H9 (cell line): Measurements from ENCODE around the gene BMPER. TPM values are rescaled to one million over a fixed set of nuclear protein-coding genes. Genes with fewer than 3 reads are reported as not detected.

Experiments
- DNase-seq: peaks from one replicate; pipeline ENCODE4 v3.0.0-alpha.2; 2017
- H2AFZ ChIP-seq: one replicate; pipeline ENCODE4 v1.6.1; 2013; ENCODE audit warnings: mild to moderate bottlenecking, low read length, control low read depth, moderate library complexity
- H2AK5ac ChIP-seq: 2 replicates; pipeline ENCODE4 v1.6.1; 2013; ENCODE audit warnings: low read length, control low read depth, mixed read lengths; ENCODE audit not compliant: insufficient read length
- H2BK120ac ChIP-seq: one replicate; pipeline ENCODE4 v1.6.1; 2013; ENCODE audit warnings: low read depth, mild to moderate bottlenecking, low read length, control low read depth, inconsistent platforms; ENCODE audit not compliant: poor library complexity, severe bottlenecking
- H2BK12ac ChIP-seq: 2 replicates; pipeline ENCODE4 v1.6.1; 2013; ENCODE audit warnings: low read length, control low read depth, mixed read lengths, low read depth; ENCODE audit not compliant: insufficient read length
- H2BK15ac ChIP-seq: 2 replicates; pipeline ENCODE4 v1.6.1; 2013; ENCODE audit warnings: low read depth, low read length, control low read depth
- H2BK20ac ChIP-seq: one replicate; pipeline ENCODE4 v1.6.1; 2013; ENCODE audit warnings: low read depth, mild to moderate bottlenecking, low read length, control low read depth, inconsistent platforms; ENCODE audit not compliant: poor library complexity, severe bottlenecking
- H2BK5ac ChIP-seq: 2 replicates; pipeline ENCODE4 v1.6.1; 2013; ENCODE audit warnings: low read length, control low read depth, mixed read lengths; ENCODE audit not compliant: insufficient read length
- H3K14ac ChIP-seq: 2 replicates; pipeline ENCODE4 v1.6.1; 2013; ENCODE audit warnings: low read length, control low read depth; ENCODE audit not compliant: insufficient read depth
- H3K18ac ChIP-seq: 2 replicates; pipeline ENCODE4 v1.6.1; 2013; ENCODE audit warnings: low read depth, mild to moderate bottlenecking, mixed read lengths, low read length, control low read depth; ENCODE audit not compliant: insufficient read length
- H3K23ac ChIP-seq: 2 replicates; pipeline ENCODE4 v1.6.1; 2013; ENCODE audit warnings: low read length, control low read depth, mixed read lengths, low read depth; ENCODE audit not compliant: insufficient read length
- H3K23me2 ChIP-seq: 2 replicates; pipeline ENCODE4 v1.6.1; 2013; ENCODE audit warnings: low read depth, mild to moderate bottlenecking, mixed read lengths, low read length, control low read depth; ENCODE audit not compliant: insufficient read length, poor library complexity, severe bottlenecking
- H3K27ac ChIP-seq: 2 replicates; pipeline ENCODE4 v1.5.1; 2013; ENCODE audit warnings: low read length, control low read depth, mixed read lengths, low read depth; ENCODE audit not compliant: insufficient read length
- H3K27me3 ChIP-seq: 2 replicates; pipeline ENCODE4 v1.6.1; 2013; ENCODE audit warnings: low read length, control low read depth, inconsistent platforms; ENCODE audit not compliant: insufficient read depth
- H3K4ac ChIP-seq: 2 replicates; pipeline ENCODE4 v1.6.1; 2013; ENCODE audit warnings: low read depth, mild to moderate bottlenecking, control low read depth, inconsistent platforms, low read length, moderate library complexity
- H3K4me1 ChIP-seq: 2 replicates; pipeline ENCODE4 v1.6.1; 2013; ENCODE audit warnings: low read length, control low read depth, inconsistent platforms; ENCODE audit not compliant: insufficient read depth
- H3K4me2 ChIP-seq: 2 replicates; pipeline ENCODE4 v1.6.1; 2013; ENCODE audit warnings: low read length, control low read depth, mixed read lengths; ENCODE audit not compliant: insufficient read length, insufficient read depth
- H3K56ac ChIP-seq: 2 replicates; pipeline ENCODE4 v1.6.1; 2013; ENCODE audit warnings: low read depth, mild to moderate bottlenecking, mixed read lengths, low read length, control low read depth; ENCODE audit not compliant: insufficient read length
- H3K79me1 ChIP-seq: 2 replicates; pipeline ENCODE4 v1.6.1; 2013; ENCODE audit warnings: low read depth, mild to moderate bottlenecking, moderate library complexity, low read length, control low read depth, inconsistent platforms; ENCODE audit not compliant: insufficient read depth, poor library complexity, severe bottlenecking
- H3K79me2 ChIP-seq: 2 replicates; pipeline ENCODE4 v1.6.1; 2013; ENCODE audit warnings: low read length, control low read depth, inconsistent platforms; ENCODE audit not compliant: insufficient read depth
- H3K9ac ChIP-seq: 2 replicates; pipeline ENCODE4 v1.6.1; 2013; ENCODE audit warnings: low read length, control low read depth, mixed read lengths; ENCODE audit not compliant: insufficient read length; ENCODE audit errors: extremely low read depth
- H3K9me3 ChIP-seq: one replicate; pipeline ENCODE4 v1.6.1; 2013; ENCODE audit warnings: low read depth, low read length, inconsistent platforms; ENCODE audit not compliant: control insufficient read depth
- H3T11ph ChIP-seq: one replicate; pipeline ENCODE4 v1.6.1; 2013; ENCODE audit warnings: mild to moderate bottlenecking, low read length, control low read depth, inconsistent platforms
- H4K20me1 ChIP-seq: one replicate; pipeline ENCODE4 v1.6.1; 2013; ENCODE audit not compliant: control insufficient read depth, insufficient read length, insufficient read depth
- H4K5ac ChIP-seq: 2 replicates; pipeline ENCODE4 v1.6.1; 2013; ENCODE audit warnings: low read depth, mild to moderate bottlenecking, mixed read lengths, low read length, control low read depth; ENCODE audit not compliant: insufficient read length
- H4K8ac ChIP-seq: replicated peaks from 2 replicates; pipeline ENCODE4 v1.6.1; 2013; ENCODE audit warnings: low read length, control low read depth, mixed read lengths, low read depth; ENCODE audit not compliant: insufficient read length
- H4K91ac ChIP-seq: 2 replicates; pipeline ENCODE4 v1.6.1; 2013; ENCODE audit warnings: low read depth, mild to moderate bottlenecking, moderate library complexity, mixed read lengths, low read length, control low read depth; ENCODE audit not compliant: insufficient read length
- H3K27ac Mint-ChIP-seq, 3 experiments: 2 replicates in 2 of 3; 3 replicates in 1 of 3; pipeline ENCODE4 v1.8.0; 2020 to 2021; ENCODE audit warnings: mixed read lengths in 3 of 3, mild to moderate bottlenecking in 1 of 3, moderate library complexity in 1 of 3
- H3K27me3 Mint-ChIP-seq: 2 replicates; pipeline ENCODE4 v1.8.0; 2021; ENCODE audit warnings: low read depth, mild to moderate bottlenecking, moderate library complexity, mixed read lengths
- H3K36me3 Mint-ChIP-seq, 3 experiments: 2 replicates in 2 of 3; 3 replicates in 1 of 3; pipeline ENCODE4 v1.8.0; 2020 to 2021; ENCODE audit warnings: low read depth in 3 of 3, mixed read lengths in 3 of 3; ENCODE audit not compliant: insufficient read depth in 1 of 3
- H3K4me1 Mint-ChIP-seq, 2 experiments: 2 replicates each; pipeline ENCODE4 v1.8.0; 2020; ENCODE audit warnings: mixed read lengths in 2 of 2
- H3K4me3 Mint-ChIP-seq, 2 experiments: 2 replicates in 1 of 2; 3 replicates in 1 of 2; pipeline ENCODE4 v1.8.0; 2020 to 2021; ENCODE audit warnings: mild to moderate bottlenecking in 2 of 2, mixed read lengths in 2 of 2, moderate library complexity in 1 of 2
- H3K9me3 Mint-ChIP-seq, 2 experiments: 2 replicates in 1 of 2; 3 replicates in 1 of 2; pipeline ENCODE4 v1.8.0; 2020; ENCODE audit warnings: mild to moderate bottlenecking in 2 of 2, mixed read lengths in 2 of 2, moderate library complexity in 1 of 2
- CTCF ChIP-seq: fragments of 200-600 bp; sonication (generic); conservative IDR thresholded peaks from 3 replicates; pipeline ENCODE4 v1.8.0; 2021; ENCODE audit warnings: antibody characterized with exemption, mild to moderate bottlenecking
- WGBS: extraction: QIAGEN DNeasy Blood & Tissue Kit; methylation state at CpG from one replicate; pipeline ENCODE4 v1.1.7; 2013; ENCODE audit warnings: missing lambda C conversion rate, low lambda C conversion rate, mixed read lengths; ENCODE audit not compliant: insufficient read length; ENCODE audit errors: extremely low coverage; 5-methylcytosine and 5-hydroxymethylcytosine counted together
- total RNA-seq: library from RNA; stranded (reverse); gene quantifications from 2 replicates; pipeline ENCODE4 v1.2.1, GENCODE V29; 2021

The BMPER gene
- total RNA-seq, 1 experiment from 2014 or later, result 0.20 TPM

- H3K4me2 ChIP-seq, result no peak overlapping the region
- no peak overlapping the region for H2BK15ac ChIP-seq
- H3K79me2 ChIP-seq, result no peaks in the 10 kb centered on the region
- no peaks in the 10 kb centered on the region for H3K9me3 ChIP-seq
- H3K36me3 Mint-ChIP-seq, result no peaks in the 10 kb centered on the region
- peaks cover 43 to 47% of the 10 kb centered on the region in 2 experiments for H3K4me1 Mint-ChIP-seq
- no peaks in the 10 kb centered on the region for H3K9me3 Mint-ChIP-seq
- no peaks in the 10 kb centered on the region for H3K27me3 ChIP-seq
- H3K23ac ChIP-seq, result no peak overlapping the region
- no peak overlapping the region for H4K91ac ChIP-seq
- H3K9ac ChIP-seq, result no peak overlapping the region
- no CpG with 5 or more reads among the region's 4 CpGs for WGBS
- H3K14ac ChIP-seq, result no peak overlapping the region
- no peak overlapping the region for H2BK20ac ChIP-seq
- no peak overlapping the region for H3K27ac ChIP-seq
- no peak for DNase-seq
- no peak overlapping the region for H3K4me3 Mint-ChIP-seq
- H3K27me3 Mint-ChIP-seq, result no peaks in the 10 kb centered on the region
- no peak overlapping the region for H3T11ph ChIP-seq
- no peak overlapping the region for H3K56ac ChIP-seq
- no peak overlapping the region for H2BK120ac ChIP-seq
- H3K23me2 ChIP-seq, result no peaks in the 10 kb centered on the region
- H4K8ac ChIP-seq, result no peak overlapping the region
- no peak overlapping the region for H2AFZ ChIP-seq
- H2BK12ac ChIP-seq, result no peak overlapping the region
- no peak overlapping the region for H4K5ac ChIP-seq
- no peaks in the 10 kb centered on the region for H4K20me1 ChIP-seq
- TF ChIP-seq CTCF, result no peak
- no peak overlapping the region for H3K27ac Mint-ChIP-seq
- H3K4me1 ChIP-seq, result peaks cover 22% of the 10 kb centered on the region; the same call in 1 of the 2 replicates
- H2BK5ac ChIP-seq, result no peak overlapping the region
- no peaks in the 10 kb centered on the region for H3K79me1 ChIP-seq
- H3K4ac ChIP-seq, result no peak overlapping the region
- no peak overlapping the region for H3K18ac ChIP-seq
- no peak overlapping the region for H2AK5ac ChIP-seq
Observed at GRCh38 chr7:34062341-34062740, 157.0 kb downstream of the BMPER start.
